ENCODE results near the gene FN1. TPM values are rescaled to one million over a fixed set of nuclear protein-coding genes. Genes with fewer than 3 reads are reported as not detected.

The FN1 gene
- total RNA-seq, 1 donor from 2014 or later: 52.0 TPM

DNA sequence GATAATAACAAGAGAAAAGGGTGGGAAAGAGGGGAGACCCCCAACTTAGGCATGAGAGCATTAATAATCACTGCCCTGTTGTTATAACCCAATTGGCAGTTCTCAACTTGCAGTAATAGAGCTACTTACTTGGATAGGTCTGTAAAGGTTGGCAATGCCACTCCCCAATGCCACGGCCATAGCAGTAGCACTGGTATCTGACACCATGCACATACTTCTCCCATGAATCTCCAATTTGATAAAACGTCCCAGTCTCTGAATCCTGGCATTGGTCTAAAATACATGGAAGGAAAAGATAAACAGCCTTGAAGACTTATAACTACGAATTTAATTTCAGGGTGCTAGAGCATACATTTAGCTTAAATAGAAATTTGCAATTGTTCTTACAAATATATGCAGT, 16.8 kb downstream of the FN1 start:
- Histone ChIP-seq H4K20me1 (ENCODE audit: low read depth) (no peaks in the 10 kb centered on the region), H3K27ac (no peak overlapping the region), H3F3A (ENCODE audit: low read depth) (no peaks in the 10 kb centered on the region), H3K36me3 (peaks cover 3% of the 10 kb centered on the region), H3K79me2 (ENCODE audit: low read depth) (no peaks in the 10 kb centered on the region), H3K9me3 (ENCODE audit: low read depth) (no peaks in the 10 kb centered on the region), H3K4me1 (no peaks in the 10 kb centered on the region), H3K4me2 (no peak overlapping the region), H3K9ac (no peak overlapping the region), H2AFZ (replicated peaks) (no peak overlapping the region), H3K27me3 (no peaks in the 10 kb centered on the region), H3K4me3 (no peak overlapping the region)
- Mint-ChIP-seq H3K27me3 (ENCODE audit: insufficient read depth, low read depth) (peaks cover 2% of the 10 kb centered on the region), H3K9me3 (no peaks in the 10 kb centered on the region), H3K4me3 (no peak overlapping the region), H3K4me1 (no peaks in the 10 kb centered on the region), H3K36me3 (peaks cover 24% of the 10 kb centered on the region), H3K27ac (no peak overlapping the region)
- TF ChIP-seq EZH2 (IDR thresholded peaks at IDR 0.05) (no peak), EZH2phosphoT487 (IDR thresholded peaks at IDR 0.05) (no peak), CTCF (IDR thresholded peaks at IDR 0.05) (no peak)
- DNase-seq (ENCODE audit: low spot score): no peak

DNA sequence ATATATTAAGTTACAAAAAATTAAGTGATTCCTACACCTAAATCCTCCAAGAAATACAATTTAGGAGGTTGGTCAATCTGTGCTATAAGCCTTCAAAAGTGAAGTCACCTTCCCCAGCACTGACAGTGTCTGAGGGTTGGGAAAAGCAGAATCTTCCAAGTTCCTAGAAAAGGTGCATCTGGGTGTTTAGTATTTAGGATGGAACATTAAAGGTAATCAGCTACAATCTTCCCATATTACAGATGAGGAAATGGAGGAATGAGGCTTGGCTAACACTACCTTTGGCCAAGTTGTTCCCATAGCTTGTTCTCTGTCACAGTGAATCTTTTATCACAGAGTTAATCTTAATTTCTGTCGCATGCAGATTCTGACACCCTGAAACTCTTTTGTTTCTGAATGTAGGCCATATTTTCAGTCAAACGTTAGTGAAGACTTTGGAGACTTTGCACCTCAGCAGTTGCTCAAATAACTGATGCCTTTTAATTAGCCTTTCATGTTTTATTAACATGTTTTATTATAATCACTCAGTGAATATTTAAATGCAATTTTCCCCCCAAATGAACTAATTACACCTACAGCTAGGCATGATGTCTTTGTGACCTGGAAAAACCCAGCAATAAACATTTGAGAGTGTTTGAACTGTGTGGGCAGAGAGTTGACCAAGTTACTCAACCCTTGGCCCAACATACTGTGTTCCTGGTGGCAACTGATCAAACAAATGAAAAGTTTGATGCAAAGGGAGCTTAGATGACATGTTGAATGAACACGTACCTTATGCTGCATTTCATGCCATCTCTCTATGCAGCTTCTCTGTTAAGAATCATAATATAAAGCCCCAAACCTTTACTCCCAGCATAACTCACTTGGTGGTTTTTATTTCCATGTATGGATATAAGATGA, 17.6 kb downstream of the FN1 start:
- Mint-ChIP-seq H3K4me3 (no peak overlapping the region), H3K27me3 (ENCODE audit: insufficient read depth, low read depth) (peaks cover 2% of the 10 kb centered on the region), H3K27ac (no peak overlapping the region), H3K36me3 (peaks cover 21% of the 10 kb centered on the region), H3K4me1 (no peaks in the 10 kb centered on the region), H3K9me3 (no peaks in the 10 kb centered on the region)
- H3K9ac ChIP-seq: no peak overlapping the region
- no peaks in the 10 kb centered on the region for H4K20me1 ChIP-seq (ENCODE audit: low read depth)
- H3K79me2 ChIP-seq (ENCODE audit: low read depth): no peaks in the 10 kb centered on the region
- no peak overlapping the region for H2AFZ ChIP-seq (replicated peaks)
- H3K4me1 ChIP-seq: no peaks in the 10 kb centered on the region
- H3K36me3 ChIP-seq: peaks cover 3% of the 10 kb centered on the region
- no peak overlapping the region for H3K27ac ChIP-seq
- no peak for DNase-seq (ENCODE audit: low spot score)
- no peaks in the 10 kb centered on the region for H3F3A ChIP-seq (ENCODE audit: low read depth)
- H3K27me3 ChIP-seq: no peaks in the 10 kb centered on the region
- H3K4me2 ChIP-seq: no peak overlapping the region
- no peaks in the 10 kb centered on the region for H3K9me3 ChIP-seq (ENCODE audit: low read depth)
- no peak for TF ChIP-seq CTCF (IDR thresholded peaks at IDR 0.05)
- TF ChIP-seq EZH2phosphoT487 (IDR thresholded peaks at IDR 0.05): no peak
- no peak for TF ChIP-seq EZH2 (IDR thresholded peaks at IDR 0.05)
- H3K4me3 ChIP-seq: no peak overlapping the region

GRCh38 chr2:215417400-215417951, 18.4 kb downstream of the FN1 start:
- DNase-seq (ENCODE audit: low spot score): no peak
- Histone ChIP-seq H3K79me2 (ENCODE audit: low read depth) (no peaks in the 10 kb centered on the region), H3K4me3 (no peak overlapping the region), H3K9me3 (ENCODE audit: low read depth) (no peaks in the 10 kb centered on the region), H2AFZ (replicated peaks) (no peak overlapping the region), H3K4me1 (no peaks in the 10 kb centered on the region), H3K4me2 (no peak overlapping the region), H3K9ac (no peak overlapping the region), H3K36me3 (peaks cover 3% of the 10 kb centered on the region), H3K27me3 (no peaks in the 10 kb centered on the region), H3K27ac (no peak overlapping the region), H3F3A (ENCODE audit: low read depth) (no peaks in the 10 kb centered on the region), H4K20me1 (ENCODE audit: low read depth) (no peaks in the 10 kb centered on the region)
- no peak overlapping the region for H3K27ac Mint-ChIP-seq
- H3K36me3 Mint-ChIP-seq: peaks cover 21% of the 10 kb centered on the region
- no peaks in the 10 kb centered on the region for H3K9me3 Mint-ChIP-seq
- no peak overlapping the region for H3K4me3 Mint-ChIP-seq
- H3K4me1 Mint-ChIP-seq: no peaks in the 10 kb centered on the region
- TF ChIP-seq EZH2phosphoT487 (IDR thresholded peaks at IDR 0.05) (no peak), CTCF (IDR thresholded peaks at IDR 0.05) (no peak), EZH2 (IDR thresholded peaks at IDR 0.05) (no peak)
- no peaks in the 10 kb centered on the region for H3K27me3 Mint-ChIP-seq (ENCODE audit: insufficient read depth, low read depth)
